ENCODE results near the gene CBX7.

Gene CBX7

GRCh38 chr22:39146256-39147101 is 6.0 kb downstream of the CBX7 start:
- no peak for DNase-seq

DNA sequence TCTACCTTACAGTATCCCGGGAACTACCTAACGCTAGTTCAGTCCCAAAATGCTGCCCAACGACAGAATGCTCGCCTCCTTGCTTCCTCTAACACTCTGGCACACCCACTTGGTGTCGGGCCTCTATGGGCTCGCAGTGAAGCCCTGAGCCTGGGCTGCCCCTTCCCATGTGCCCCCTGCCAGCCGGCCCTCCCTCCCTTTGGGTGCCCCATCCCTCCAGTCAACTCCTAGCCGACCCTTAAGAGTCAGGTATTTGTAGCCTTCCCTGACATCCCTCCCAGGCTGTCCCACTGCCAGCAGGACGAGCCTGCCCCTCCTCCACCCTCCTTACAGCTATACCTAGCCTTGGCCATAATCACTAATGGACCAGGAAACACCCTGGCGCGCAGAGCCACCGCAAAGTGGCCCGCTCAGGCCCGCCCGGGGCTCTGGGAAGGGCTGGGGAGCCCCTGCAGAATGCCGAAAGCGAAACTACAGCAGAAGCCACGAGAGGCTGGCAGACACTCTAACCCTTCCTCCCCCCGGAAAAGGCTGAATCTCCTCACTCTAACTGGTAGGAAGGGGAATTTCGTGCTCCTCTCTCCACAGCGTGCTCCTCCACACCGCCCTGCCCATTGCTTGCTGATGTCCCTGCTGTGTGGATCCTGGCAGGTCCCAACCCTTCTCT is 8.2 kb downstream of the CBX7 start:
- DNase-seq: no peak

GRCh38 chr22:39142088-39142680 is 10.3 kb downstream of the CBX7 start:
- DNase-seq: no peak

DNA sequence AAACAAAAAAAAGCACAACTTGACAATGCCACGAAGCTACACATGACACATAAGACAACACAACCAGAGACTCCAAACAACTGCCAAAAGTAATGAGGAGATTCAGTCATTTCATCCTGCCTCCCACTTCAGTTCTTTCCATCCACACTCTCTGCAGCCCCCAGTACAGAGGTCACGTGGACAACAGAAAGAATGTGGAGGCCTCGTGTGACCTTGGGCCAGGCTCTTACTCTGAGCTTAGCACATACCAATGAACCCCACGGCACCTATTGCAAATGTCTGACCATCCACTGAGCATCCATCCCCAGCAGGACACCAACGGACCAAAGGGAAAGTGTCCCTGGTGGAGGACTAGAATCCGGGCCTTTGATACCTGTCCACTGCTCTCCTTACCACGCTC is 12.5 kb downstream of the CBX7 start:
- DNase-seq: no peak

- no peak for DNase-seq
Observed at GRCh38 chr22:39138357-39138997, 14.0 kb downstream of the CBX7 start.

GRCh38 chr22:39136317-39136716 is 16.2 kb downstream of the CBX7 start:
- no peak for DNase-seq

DNA sequence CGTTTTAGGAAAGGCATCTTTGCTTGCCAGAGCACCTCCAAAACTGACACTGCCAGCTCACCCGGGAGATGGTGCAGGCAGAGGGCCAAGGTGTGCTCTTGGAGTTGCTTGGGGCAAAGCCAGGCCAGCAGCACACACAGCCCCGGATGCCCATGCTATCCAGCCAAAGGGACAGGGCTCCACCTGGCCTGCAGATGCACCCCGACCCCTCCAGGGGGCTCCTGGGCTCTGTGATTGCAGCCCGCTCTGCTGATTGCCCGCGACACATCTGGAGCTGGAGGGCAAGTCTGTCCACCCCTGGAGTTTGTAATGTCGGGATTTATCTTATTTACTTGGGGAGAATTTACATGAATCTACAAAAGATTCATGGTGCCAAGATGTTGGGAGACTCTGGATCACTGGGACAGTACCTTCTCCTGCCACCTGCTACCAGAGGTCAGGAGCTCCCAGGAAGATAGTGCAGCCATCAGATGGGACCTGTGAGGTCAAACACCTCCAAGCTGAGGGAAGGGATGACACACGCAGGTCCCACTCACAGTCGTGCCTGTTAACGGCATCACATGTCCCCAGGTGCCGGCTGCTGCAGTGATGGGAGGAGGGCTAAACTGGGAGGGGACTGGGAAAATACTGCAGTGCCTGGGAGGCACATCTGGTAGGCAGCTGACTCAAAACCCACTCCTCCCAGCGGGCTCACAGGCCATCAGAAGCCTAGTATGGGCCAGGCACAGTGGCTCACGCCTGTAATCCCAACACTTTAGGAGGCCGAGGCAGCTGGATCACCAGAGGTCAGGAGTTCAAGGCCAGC is 17.2 kb downstream of the CBX7 start:
- DNase-seq: no peak

DNA sequence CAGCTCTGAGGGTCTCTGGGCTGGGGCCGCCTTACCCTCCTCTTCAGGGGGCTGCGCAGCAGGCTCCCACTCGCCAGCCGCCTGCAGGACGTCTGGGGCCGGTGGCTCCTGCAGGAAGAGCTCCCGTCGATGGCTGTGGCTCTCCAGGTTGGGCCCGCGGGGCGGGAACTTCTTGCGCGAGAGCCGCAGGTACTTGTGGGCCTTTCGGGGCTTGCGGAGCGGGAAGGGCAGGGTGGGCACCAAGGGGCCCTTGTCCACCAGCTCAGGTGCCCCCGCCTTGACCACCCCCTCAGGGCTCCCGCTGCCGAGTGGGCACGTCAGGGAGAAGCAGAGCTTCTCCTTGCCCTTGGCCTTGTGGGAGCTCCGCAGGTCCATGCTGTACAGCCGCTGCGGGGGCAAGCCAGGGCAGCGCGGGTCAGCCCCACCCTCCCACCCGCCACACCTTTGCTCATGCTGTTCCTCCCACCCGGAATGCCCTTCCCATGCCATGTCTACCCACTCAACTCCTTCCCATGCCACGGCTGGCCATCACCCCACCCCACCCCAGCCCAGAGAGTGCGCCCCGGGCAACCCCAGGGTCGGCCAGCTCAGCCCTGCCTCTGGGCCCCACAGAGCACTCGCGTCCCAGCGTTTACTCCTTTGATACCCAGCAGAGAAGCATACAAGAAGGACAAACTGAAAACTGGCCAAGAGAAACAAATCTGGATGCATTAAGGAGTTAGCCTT is 18.0 kb downstream of the CBX7 start:
- DNase-seq: no peak

DNA sequence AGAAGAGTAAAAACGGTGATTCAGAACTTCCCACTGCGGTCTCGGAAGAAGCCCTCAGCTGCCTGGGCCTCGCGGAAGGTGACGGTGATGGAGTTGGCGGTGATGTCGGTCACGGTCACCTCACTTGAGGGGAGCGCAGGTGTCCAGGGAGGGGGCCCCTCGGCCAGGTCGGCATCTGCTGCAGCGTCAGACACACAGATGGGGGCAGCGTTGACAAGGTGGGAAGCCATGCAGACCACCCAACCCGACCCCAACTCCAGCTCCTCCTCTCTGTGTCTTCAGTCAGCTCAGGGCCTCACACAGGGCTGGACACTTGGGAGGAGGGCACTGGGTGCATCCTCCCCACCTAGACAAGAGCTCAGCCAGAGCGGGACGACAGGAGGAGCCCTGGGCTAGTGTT is 18.6 kb downstream of the CBX7 start:
- no peak for DNase-seq

- DNase-seq: no peak
Observed at GRCh38 chr22:39132871-39133524, 19.5 kb downstream of the CBX7 start.

GRCh38 chr22:39132281-39132680 is 20.2 kb downstream of the CBX7 start:
- DNase-seq: no peak

DNA sequence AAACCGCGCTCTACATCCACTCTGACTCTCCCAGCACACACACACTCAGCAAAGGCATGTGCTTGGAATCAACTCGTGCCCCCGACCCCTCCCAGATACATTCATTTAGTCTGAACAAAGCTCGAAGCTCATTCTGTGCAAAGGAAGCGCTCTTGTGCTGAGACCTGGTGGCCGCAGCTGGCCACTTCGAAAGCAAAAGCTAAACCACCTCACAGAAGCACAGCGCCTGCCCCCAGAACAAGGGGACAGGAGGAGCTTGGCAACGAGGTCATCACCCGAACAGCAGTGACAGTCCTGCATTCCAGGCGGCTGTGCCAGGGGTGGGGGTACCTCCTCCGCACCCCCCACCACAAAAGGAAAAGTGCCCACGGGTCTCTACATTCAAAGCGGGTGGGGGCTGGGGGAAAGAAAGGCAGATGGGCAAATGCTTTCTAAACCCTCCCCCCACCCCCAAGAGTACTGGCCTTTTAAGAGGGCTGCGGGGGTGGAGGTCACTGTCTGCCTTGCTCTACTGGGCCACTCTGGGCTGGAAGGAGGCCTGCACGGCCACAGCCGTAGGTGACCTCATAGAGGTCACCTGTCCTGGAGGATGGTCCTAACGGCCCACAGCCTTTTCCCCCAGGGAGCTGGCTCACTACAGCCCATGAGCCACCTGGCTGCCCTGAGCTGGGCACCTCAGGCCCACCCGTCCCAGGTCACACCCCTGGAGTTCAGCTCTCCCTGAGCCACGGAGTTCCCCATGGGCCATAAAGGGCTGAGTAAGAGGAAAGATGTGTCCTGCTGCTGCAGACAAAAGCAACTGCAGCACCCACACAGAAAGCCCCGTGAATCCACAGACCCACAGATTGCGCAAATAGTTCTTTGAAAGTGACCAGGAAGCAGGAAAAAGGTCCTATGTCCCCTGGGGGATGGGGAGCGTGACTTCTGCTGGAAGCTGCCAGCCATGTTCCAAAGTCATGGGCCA is 21.3 kb downstream of the CBX7 start:
- DNase-seq: no peak

DNA sequence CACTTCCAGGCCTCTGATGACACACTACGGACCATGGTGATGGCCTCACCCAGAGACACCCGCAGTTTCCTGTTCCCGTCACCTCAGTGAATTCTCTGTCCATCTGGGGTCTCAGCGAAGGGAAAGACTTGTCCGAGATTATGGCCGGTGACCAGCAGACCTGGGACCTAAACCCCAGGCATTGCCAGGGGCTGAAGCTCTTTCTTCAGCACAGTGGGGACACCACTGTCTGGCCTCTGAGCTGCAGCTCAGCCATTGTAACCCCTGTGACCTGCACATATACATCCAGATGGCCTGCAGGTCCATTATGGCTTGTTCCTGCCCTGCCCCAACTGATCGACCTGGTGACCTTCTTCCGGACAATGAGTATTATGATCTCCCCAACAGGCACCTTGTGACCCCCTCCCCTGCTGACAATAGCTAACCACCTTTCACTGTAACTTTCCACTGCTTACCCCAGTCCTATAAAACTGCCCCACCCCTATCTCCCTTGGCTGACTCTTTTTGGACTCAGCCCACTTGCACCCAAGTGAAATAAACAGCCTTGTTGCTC is 22.3 kb downstream of the CBX7 start:
- no peak for DNase-seq

DNA sequence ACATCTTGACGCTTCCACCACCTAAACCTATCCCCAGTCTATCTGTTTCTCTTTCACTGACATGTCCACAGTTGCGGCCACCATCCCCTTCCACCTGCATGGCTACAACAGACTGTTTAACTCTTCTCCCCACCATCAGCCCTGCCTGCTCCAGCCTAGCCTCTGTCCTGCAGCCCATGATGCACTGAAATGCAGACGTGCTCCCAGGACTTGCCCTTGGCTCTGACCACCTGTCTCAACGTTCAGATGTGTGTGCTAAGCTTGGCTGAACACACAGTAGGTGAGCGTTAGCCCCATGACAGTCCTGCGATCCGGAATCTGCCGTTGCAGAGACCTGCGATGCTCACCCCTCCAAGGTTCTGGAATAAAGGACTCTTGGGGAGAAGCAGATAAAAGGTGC is 22.7 kb downstream of the CBX7 start:
- DNase-seq: no peak

DNA sequence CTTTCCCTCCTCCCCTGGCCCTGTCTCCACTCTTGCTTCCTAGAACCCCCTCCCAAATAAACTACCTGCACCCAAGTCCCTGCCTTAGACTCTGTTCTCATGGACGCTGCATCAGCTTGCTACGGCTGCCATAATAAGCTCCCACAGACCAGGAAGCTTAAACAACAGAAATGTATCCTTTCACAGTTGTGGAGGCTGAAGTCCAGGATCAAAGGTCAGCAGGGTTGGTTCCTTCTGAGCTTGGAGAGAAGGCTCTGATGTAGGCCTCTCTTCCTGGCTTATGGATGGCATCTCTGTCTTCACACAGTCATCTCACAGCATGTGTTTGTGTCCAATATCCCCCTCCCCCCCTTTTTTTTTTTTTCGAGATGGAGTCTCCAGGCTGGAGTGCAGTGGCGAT is 23.4 kb downstream of the CBX7 start:
- no peak for DNase-seq

DNA sequence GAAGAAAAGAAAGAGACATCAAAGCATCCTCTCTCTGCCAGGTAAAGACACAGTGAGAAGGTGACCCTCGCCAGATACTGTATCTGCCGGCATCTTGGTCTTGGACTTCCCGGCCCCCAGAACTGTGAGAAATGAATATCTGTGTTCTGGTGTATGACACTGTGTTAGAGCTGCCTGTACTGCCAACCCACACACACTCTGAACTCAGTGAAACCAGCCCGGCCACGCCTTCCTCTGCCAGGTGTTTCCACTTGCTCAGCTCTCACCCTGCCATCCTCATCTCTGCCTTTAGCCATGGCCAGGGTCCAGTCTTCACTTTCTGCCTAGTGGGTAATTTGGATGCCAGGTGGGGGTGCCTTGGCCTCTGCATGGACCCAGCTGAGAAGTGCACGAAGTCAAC is 24.0 kb downstream of the CBX7 start:
- no peak for DNase-seq

DNA sequence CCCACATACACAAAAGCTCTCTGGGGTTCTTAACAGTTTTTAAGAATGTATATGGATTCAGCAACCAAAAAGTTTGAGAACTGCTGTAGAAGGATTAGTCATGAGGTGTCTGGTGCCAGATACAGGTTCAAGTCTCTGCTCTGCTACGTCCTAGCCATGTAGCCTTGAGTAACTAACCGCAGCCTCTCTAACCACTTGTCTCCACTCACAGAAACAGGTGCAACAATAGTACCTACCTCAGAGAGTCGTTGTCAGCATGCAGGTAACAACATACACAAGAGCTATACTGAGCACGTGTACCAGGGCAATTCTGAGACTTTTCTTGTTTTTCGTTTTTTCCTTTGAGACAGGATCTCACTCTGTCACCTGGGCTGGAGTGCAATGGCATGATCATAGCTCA is 26.9 kb downstream of the CBX7 start:
- no peak for DNase-seq

GRCh38 chr22:39123751-39124581 is 28.5 kb downstream of the CBX7 start:
- no peak for DNase-seq
